ENCODE measurements around the gene GNRHR. TPM values are rescaled to one million over a fixed set of nuclear protein-coding genes. Genes with fewer than 3 reads are reported as not detected.
A peak's percentile ranks its signal among the peaks of the same experiment; 100 is the strongest.
"Not testable (repeated sequence)": the region's sequence is repeated elsewhere in the genome, so short reads cannot be mapped to it uniquely, and the experiment has no call there.

The GNRHR gene
- total and polyA plus RNA-seq, 2 experiments from 2014 or later = 0.10 TPM; not detected in 1

- no peak for DNase-seq (ENCODE audit: low spot score)
- Histone ChIP-seq H3K4me3 (no peak overlapping the region), H3K36me3 (ENCODE audit: insufficient read depth) (no peaks in the 10 kb centered on the region), H3K27me3 (ENCODE audit: insufficient read depth) (no peaks in the 10 kb centered on the region), H2AFZ (no peak overlapping the region), H3K4me2 (no peak overlapping the region), H3K79me2 (replicated peaks; ENCODE audit: insufficient read depth) (no peaks in the 10 kb centered on the region), H3K9me2 (ENCODE audit: insufficient read depth) (0 out of 2 replicates have a peak, but pooled peaks cover 2% of the 10 kb centered on the region), H3K27ac (ENCODE audit: low read depth) (no peak overlapping the region), H3K4me1 (ENCODE audit: insufficient read depth) (no peaks in the 10 kb centered on the region), H3F3A (replicated peaks; ENCODE audit: low read depth) (no peaks in the 10 kb centered on the region), H4K20me1 (replicated peaks; ENCODE audit: insufficient read depth) (no peaks in the 10 kb centered on the region)
- Mint-ChIP-seq H3K27me3 (ENCODE audit: insufficient read depth, low read depth, poor library complexity) (no peaks in the 10 kb centered on the region), H3K4me1 (no peaks in the 10 kb centered on the region), H3K27ac (no peak overlapping the region), H3K36me3 (ENCODE audit: low read depth) (peaks cover 10% of the 10 kb centered on the region), H3K9me3 (peaks cover 4% of the 10 kb centered on the region; the same call in 1 of the 3 replicates), H3K4me3 (no peak overlapping the region)
- TF ChIP-seq ETS1 (IDR thresholded peaks at IDR 0.05) (no peak), NANOG (IDR thresholded peaks at IDR 0.05; ENCODE audit: borderline replicate concordance) (no peak), EZH2 (IDR thresholded peaks at IDR 0.05; ENCODE audit: low read depth, unreplicated experiment) (no peak), EZH2phosphoT487 (IDR thresholded peaks at IDR 0.05; ENCODE audit: unreplicated experiment) (no peak), ZNF114 (CRISPR knock-in tag; IDR thresholded peaks at IDR 0.05) (no peak), ZNF331 (CRISPR knock-in tag; IDR thresholded peaks at IDR 0.05; ENCODE audit: low read depth) (no peak)
- ATAC-seq = no peak
Observed at GRCh38 chr4:67735325-67735724, 18.9 kb downstream of the GNRHR start.

- not testable (repeated sequence) for H3K9me3 Mint-ChIP-seq; H4K20me1 ChIP-seq (replicated peaks; ENCODE audit: insufficient read depth); ATAC-seq; DNase-seq (ENCODE audit: low spot score); H2AFZ ChIP-seq; H3K4me3 Mint-ChIP-seq; H3K27ac Mint-ChIP-seq; H3K4me1 ChIP-seq (ENCODE audit: insufficient read depth); H3K4me1 Mint-ChIP-seq; H3K36me3 ChIP-seq (ENCODE audit: insufficient read depth); H3K27me3 Mint-ChIP-seq (ENCODE audit: insufficient read depth, low read depth, poor library complexity); H3K4me3 ChIP-seq; H3F3A ChIP-seq (replicated peaks; ENCODE audit: low read depth); H3K9me2 ChIP-seq (ENCODE audit: insufficient read depth); H3K27ac ChIP-seq (ENCODE audit: low read depth); H3K79me2 ChIP-seq (replicated peaks; ENCODE audit: insufficient read depth); H3K27me3 ChIP-seq (ENCODE audit: insufficient read depth); H3K4me2 ChIP-seq
- H3K36me3 Mint-ChIP-seq (ENCODE audit: low read depth) = peaks cover 14% of the 10 kb centered on the region
Observed at GRCh38 chr4:67730511-67730910, 23.7 kb downstream of the GNRHR start.

GRCh38 chr4:67727124-67727850 is 26.9 kb downstream of the GNRHR start:
- H3K4me3 ChIP-seq = no peak overlapping the region
- H3K4me2 ChIP-seq = no peak overlapping the region
- Mint-ChIP-seq H3K9me3 (peaks cover 6% of the 10 kb centered on the region; the same call in 1 of the 3 replicates), H3K4me3 (no peak overlapping the region), H3K36me3 (ENCODE audit: low read depth) (peaks cover 21% of the 10 kb centered on the region), H3K4me1 (peaks cover 15% of the 10 kb centered on the region), H3K27ac (peak overlapping the region; percentile 47; the same call in 1 of the 2 replicates), H3K27me3 (ENCODE audit: insufficient read depth, low read depth, poor library complexity) (peaks cover 2% of the 10 kb centered on the region)
- no peak overlapping the region for H3K27ac ChIP-seq (ENCODE audit: low read depth)
- H3K36me3 ChIP-seq (ENCODE audit: insufficient read depth) = no peaks in the 10 kb centered on the region
- DNase-seq (ENCODE audit: low spot score) (peak; percentile 10), ATAC-seq (no peak)
- H3K79me2 ChIP-seq (replicated peaks; ENCODE audit: insufficient read depth) = no peaks in the 10 kb centered on the region
- no peaks in the 10 kb centered on the region for H3K27me3 ChIP-seq (ENCODE audit: insufficient read depth)
- H2AFZ ChIP-seq = no peak overlapping the region; the same call in 1 of the 2 replicates
- no peaks in the 10 kb centered on the region for H4K20me1 ChIP-seq (replicated peaks; ENCODE audit: insufficient read depth)
- no peaks in the 10 kb centered on the region for H3F3A ChIP-seq (replicated peaks; ENCODE audit: low read depth)
- 0 out of 2 replicates have a peak, but pooled peaks cover 3% of the 10 kb centered on the region for H3K9me2 ChIP-seq (ENCODE audit: insufficient read depth)
- no peaks in the 10 kb centered on the region for H3K4me1 ChIP-seq (ENCODE audit: insufficient read depth)
- TF ChIP-seq JUNB (IDR thresholded peaks at IDR 0.05; ENCODE audit: unreplicated experiment) (no peak), EZH2phosphoT487 (IDR thresholded peaks at IDR 0.05; ENCODE audit: unreplicated experiment) (no peak), ZNF462 (CRISPR knock-in tag; IDR thresholded peaks at IDR 0.05) (no peak), STAT1 (IDR thresholded peaks at IDR 0.05; ENCODE audit: unreplicated experiment) (no peak), EZH2 (IDR thresholded peaks at IDR 0.05; ENCODE audit: low read depth, unreplicated experiment) (no peak)

Measured in GM23338 (cell line).